PFSK-1 (cell line): Measurements from ENCODE around the gene PTPRN2.

Experiments used
- POLR2AphosphoS5 ChIP-seq: IDR thresholded peaks from 2 replicates; pipeline ENCODE4 v1.6.1; 2012; ENCODE audit warnings: low read depth, mild to moderate bottlenecking, control low read depth, low read length, moderate library complexity
- TAF1 ChIP-seq: IDR thresholded peaks from 2 replicates; pipeline ENCODE4 v1.6.1; 2012; ENCODE audit warnings: low read length, control low read depth, borderline replicate concordance; ENCODE audit not compliant: insufficient read depth
- TF ChIP-seq, protein P1 (sequence below), 2 experiments: IDR thresholded peaks; 2 replicates each; pipeline versions ENCODE4 v1.6.1 to v1.8.0; 2011 to 2012; ENCODE audit warnings: low read depth in 2 of 2, low read length in 2 of 2, control low read depth in 1 of 2, inconsistent platforms in 1 of 2, mild to moderate bottlenecking in 1 of 2, moderate library complexity in 1 of 2; ENCODE audit not compliant: insufficient read depth in 1 of 2

DNA sequence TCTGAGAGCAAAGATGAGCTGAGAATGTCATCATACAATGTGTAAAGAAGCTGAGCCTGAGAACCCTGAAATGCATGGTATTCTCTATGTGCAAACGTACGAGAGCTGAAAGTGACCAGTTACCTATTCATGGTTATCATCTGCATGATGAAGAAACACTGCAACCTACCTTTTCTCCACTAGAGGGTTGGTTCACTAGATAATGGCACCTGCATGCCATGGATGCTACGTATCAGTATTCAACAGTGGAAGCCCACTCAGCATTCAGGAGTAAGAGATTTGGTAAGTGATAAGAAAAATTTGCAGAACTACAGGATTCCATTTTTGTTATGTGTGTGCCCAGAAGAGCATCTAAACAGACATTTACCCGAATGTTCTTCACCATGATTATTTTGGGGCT lies 145.4 kb downstream of the PTPRN2 start:
- TF ChIP-seq TAF1: no peak
- no peak for TF ChIP-seq POLR2AphosphoS5
- TF ChIP-seq, protein P1, sequence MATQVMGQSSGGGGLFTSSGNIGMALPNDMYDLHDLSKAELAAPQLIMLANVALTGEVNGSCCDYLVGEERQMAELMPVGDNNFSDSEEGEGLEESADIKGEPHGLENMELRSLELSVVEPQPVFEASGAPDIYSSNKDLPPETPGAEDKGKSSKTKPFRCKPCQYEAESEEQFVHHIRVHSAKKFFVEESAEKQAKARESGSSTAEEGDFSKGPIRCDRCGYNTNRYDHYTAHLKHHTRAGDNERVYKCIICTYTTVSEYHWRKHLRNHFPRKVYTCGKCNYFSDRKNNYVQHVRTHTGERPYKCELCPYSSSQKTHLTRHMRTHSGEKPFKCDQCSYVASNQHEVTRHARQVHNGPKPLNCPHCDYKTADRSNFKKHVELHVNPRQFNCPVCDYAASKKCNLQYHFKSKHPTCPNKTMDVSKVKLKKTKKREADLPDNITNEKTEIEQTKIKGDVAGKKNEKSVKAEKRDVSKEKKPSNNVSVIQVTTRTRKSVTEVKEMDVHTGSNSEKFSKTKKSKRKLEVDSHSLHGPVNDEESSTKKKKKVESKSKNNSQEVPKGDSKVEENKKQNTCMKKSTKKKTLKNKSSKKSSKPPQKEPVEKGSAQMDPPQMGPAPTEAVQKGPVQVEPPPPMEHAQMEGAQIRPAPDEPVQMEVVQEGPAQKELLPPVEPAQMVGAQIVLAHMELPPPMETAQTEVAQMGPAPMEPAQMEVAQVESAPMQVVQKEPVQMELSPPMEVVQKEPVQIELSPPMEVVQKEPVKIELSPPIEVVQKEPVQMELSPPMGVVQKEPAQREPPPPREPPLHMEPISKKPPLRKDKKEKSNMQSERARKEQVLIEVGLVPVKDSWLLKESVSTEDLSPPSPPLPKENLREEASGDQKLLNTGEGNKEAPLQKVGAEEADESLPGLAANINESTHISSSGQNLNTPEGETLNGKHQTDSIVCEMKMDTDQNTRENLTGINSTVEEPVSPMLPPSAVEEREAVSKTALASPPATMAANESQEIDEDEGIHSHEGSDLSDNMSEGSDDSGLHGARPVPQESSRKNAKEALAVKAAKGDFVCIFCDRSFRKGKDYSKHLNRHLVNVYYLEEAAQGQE (IDR thresholded peaks at IDR 0.05; ENCODE audit: insufficient read depth in 1 of 2, low read depth in 2 of 2, low read length in 2 of 2): no peak
